Activated CD4-positive, alpha-beta T cell treated with anti-CD3 and anti-CD28 coated beads, Interleukin-2, amount 10 ng/mL, durations not matched to agents 24 days and 14 days (primary cell): ENCODE measurements around the gene LONP2. TPM values are rescaled to one million over a fixed set of nuclear protein-coding genes. Genes with fewer than 3 reads are reported as not detected.
A peak's percentile ranks its signal among the peaks of the same experiment; 100 is the strongest.

Source experiments
- DNase-seq: peaks from one replicate; pipeline ENCODE4 v3.0.0; 2022
- H3K27ac Mint-ChIP-seq: one replicate; pipeline ENCODE4 v1.8.0; 2022; ENCODE audit warnings: mild to moderate bottlenecking, mixed read lengths
- H3K27me3 Mint-ChIP-seq: one replicate; pipeline ENCODE4 v1.8.0; 2022; ENCODE audit warnings: mixed read lengths
- H3K36me3 Mint-ChIP-seq: one replicate; pipeline ENCODE4 v1.8.0; 2022; ENCODE audit warnings: low read depth, mild to moderate bottlenecking, mixed read lengths
- H3K4me1 Mint-ChIP-seq: one replicate; pipeline ENCODE4 v1.8.0; 2021; ENCODE audit warnings: mixed read lengths
- H3K4me3 Mint-ChIP-seq: one replicate; pipeline ENCODE4 v1.8.0; 2022; ENCODE audit warnings: mild to moderate bottlenecking, moderate library complexity, mixed read lengths
- H3K9me3 Mint-ChIP-seq: one replicate; pipeline ENCODE4 v1.8.0; 2021; ENCODE audit warnings: mixed read lengths
- intact Hi-C: fragments of 100-400 bp; cut with micrococcal nuclease; formaldehyde crosslinking; loops from one replicate; pipeline ENCODE4 v1.15.1; 2023
- total RNA-seq: library from RNA; stranded (reverse); gene quantifications from 2 replicates; pipeline ENCODE4 v1.2.3, GENCODE V29; 2022

The LONP2 gene
- total RNA-seq, 1 donor from 2014 or later = 58.9 TPM

DNA sequence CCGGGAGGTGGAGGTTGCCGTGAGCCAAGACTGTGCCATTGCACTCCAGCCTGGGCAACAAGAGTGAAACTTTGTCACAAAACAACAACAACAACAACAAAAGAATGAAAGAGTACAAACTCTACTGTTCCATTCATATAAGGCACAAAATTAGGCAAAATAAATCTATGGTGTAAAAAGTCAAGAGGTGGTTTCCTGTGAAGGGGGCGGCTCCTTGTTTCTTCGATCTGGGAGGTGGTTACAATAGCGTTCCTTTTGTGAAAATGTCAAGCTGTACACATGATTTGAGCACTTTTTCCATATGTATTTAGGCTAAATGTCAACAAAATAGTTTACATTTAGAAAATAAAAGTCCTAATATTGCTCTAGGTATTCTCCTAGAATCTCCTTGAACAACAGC is 134.2 kb downstream of the LONP2 start:
- DNase-seq = no peak
- no peak overlapping the region for H3K27ac Mint-ChIP-seq
- no peaks in the 10 kb centered on the region for H3K9me3 Mint-ChIP-seq
- H3K4me3 Mint-ChIP-seq = no peak overlapping the region
- intact Hi-C loops = no loop called here
- H3K27me3 Mint-ChIP-seq = no peaks in the 10 kb centered on the region
- H3K4me1 Mint-ChIP-seq = peaks cover 34% of the 10 kb centered on the region
- H3K36me3 Mint-ChIP-seq = peaks cover under 1% of the 10 kb centered on the region

DNA sequence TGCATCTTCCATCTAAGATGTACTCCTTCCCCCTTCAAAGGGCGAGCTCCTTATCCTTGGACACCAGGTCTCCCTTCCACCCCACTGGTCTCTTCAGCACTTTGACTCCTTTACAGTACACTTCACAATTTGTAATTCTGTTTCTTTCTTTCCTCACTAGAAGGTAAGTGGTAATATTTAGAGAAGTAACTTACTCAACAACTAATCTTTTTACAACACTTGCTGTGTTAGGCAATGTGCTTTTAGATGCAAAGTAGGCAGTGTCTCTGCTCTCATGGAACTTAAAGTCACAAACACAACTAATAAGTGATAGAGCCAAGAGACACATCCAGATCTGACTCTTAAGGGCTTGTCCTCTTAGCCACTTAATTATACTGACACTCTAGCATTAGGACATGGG is 134.7 kb downstream of the LONP2 start:
- Mint-ChIP-seq H3K27me3 (no peaks in the 10 kb centered on the region), H3K9me3 (no peaks in the 10 kb centered on the region), H3K36me3 (peaks cover 2% of the 10 kb centered on the region), H3K27ac (peak overlapping the region; percentile 2), H3K4me3 (peak overlapping the region; percentile 23), H3K4me1 (peaks cover 39% of the 10 kb centered on the region)
- DNase-seq = no peak
- intact Hi-C loops = no loop called here

DNA sequence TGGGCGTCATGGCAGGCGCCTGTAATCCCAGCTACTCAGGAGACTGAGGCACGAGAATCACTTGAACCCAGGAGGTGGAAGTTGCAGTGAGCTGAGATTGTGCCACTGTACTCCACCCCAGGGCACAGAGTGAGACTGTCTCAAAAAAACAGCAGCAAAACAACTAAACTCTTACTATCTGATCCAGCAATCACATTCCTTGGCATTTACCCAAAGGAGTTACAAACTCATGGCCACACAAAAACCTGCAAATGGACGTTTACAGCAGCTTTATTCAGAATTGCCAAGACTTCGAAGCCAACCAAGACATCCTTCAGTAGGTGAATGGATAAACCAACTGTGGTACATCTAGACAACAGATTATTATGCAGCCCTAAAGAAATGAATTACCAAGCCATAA is 137.1 kb downstream of the LONP2 start:
- H3K36me3 Mint-ChIP-seq = peaks cover 2% of the 10 kb centered on the region
- no peaks in the 10 kb centered on the region for H3K9me3 Mint-ChIP-seq
- H3K4me3 Mint-ChIP-seq = no peak overlapping the region
- no peak for DNase-seq
- H3K27me3 Mint-ChIP-seq = no peaks in the 10 kb centered on the region
- H3K4me1 Mint-ChIP-seq = peaks cover 45% of the 10 kb centered on the region
- H3K27ac Mint-ChIP-seq = no peak overlapping the region
- intact Hi-C loops = no loop called here

DNA sequence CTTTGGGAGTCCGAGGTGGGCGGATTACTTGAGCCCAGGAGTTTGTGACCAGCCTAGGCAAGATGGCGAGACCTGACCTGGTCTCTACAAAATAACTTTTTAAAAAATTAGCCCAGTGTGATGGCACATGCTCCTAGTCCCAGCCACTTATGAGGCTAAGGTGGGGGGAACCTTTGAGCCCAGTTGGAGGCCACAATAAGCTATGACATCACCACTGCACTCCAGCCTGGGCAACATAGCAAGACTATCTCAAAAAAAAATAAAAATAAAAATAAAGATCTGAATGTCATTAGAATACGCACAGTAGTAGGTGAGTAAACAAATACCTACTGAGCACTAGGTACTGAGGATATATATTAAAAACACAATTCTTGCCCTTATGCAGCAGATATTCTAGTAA is 138.0 kb downstream of the LONP2 start:
- no peak overlapping the region for H3K4me3 Mint-ChIP-seq
- no peak for DNase-seq
- intact Hi-C loops = no loop called here
- H3K4me1 Mint-ChIP-seq = peaks cover 43% of the 10 kb centered on the region
- H3K27me3 Mint-ChIP-seq = no peaks in the 10 kb centered on the region
- H3K27ac Mint-ChIP-seq = no peak overlapping the region
- peaks cover 2% of the 10 kb centered on the region for H3K36me3 Mint-ChIP-seq
- no peaks in the 10 kb centered on the region for H3K9me3 Mint-ChIP-seq

DNA sequence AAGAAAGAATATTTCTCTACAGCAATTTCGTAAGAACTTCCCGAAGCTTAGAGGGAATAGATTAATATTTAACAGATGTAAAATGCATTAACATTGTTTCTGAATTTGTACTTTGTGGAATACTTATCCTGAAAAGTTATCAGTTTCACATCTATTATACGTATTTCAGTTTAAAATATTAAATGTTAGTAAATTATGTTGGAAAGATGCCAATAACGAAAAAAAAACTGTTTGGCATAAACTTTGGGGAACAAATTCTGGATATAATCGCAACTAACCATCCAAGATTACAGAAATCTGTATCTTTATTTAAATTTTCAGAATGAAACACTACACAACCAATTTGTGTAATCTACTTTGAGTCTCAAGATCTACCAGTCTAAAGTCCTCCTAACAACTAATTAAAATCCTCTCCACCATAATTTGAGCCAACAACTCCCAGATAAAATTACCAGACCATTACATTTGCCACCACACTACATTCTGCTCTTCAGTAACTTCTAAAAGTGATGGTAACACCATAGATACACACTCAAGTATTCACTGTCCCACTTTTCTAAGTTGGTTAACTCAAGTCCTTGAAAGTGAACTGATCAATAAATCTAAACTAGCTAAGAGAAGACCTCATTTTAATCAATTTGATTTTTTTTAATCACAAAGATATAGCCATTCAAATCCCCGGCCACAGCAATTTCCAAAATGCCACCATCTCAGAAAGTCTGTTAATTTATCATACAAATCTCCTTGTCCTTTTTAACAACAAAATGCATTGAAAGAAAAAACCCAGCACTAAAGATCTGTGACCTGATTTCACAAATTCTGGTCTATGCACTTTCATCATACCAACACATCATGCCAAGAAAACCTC is 139.1 kb downstream of the LONP2 start:
- peaks cover 41% of the 10 kb centered on the region for H3K4me1 Mint-ChIP-seq

DNA sequence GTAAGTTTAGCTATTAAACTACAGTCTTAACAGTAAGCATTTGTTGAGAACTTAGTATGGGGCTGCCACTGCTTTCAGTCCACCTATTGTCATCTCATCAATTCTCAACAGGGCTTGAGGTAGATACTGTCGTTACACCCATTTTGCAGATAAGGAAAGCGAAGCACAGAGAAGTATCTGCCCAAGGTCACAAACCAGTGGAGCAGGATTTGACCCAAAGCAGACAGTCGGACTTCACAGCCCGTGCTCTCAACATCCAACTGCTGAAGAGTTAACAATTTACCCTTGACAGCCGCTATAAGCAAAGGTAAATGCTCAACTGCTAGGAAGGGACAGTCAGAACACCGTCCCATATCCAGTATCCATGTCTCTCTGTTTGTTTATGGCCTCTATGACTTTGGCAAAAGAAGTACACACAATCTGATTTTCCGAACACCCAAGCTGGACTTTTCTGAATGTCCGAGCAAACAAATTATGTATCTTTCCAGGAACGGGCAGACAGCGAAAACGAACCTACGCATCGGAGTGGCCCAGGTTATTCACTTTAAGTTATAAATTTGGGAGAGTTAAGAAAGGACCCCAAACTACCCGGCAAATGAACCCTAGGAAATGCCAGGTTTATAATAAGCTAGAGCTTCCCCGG is 139.9 kb downstream of the LONP2 start:
- H3K9me3 Mint-ChIP-seq = no peaks in the 10 kb centered on the region
- peak overlapping the region; percentile 92 for H3K4me3 Mint-ChIP-seq
- no peaks in the 10 kb centered on the region for H3K27me3 Mint-ChIP-seq
- peaks cover 34% of the 10 kb centered on the region for H3K4me1 Mint-ChIP-seq
- peaks cover 2% of the 10 kb centered on the region for H3K36me3 Mint-ChIP-seq
- H3K27ac Mint-ChIP-seq = peak overlapping the region; percentile 91
- intact Hi-C loops = loop anchor here (1.0 to 2.0 kb wide), 2 partner anchors 18 to 29 kb away; no protein-coding TSS in a partner anchor
- DNase-seq = peak; percentile 73

More for the DNA sequence above, 139.1 kb downstream of the LONP2 start:
- peaks cover 2% of the 10 kb centered on the region for H3K36me3 Mint-ChIP-seq
- no peaks in the 10 kb centered on the region for H3K9me3 Mint-ChIP-seq
- DNase-seq = no peak
- H3K4me3 Mint-ChIP-seq = peak overlapping the region; percentile 92
- peak overlapping the region; percentile 91 for H3K27ac Mint-ChIP-seq
- H3K27me3 Mint-ChIP-seq = no peaks in the 10 kb centered on the region
- intact Hi-C loops = no loop called here

GRCh38 chr16:48384520-48385252 is 140.6 kb downstream of the LONP2 start:
- DNase-seq = peak; percentile 83

DNA sequence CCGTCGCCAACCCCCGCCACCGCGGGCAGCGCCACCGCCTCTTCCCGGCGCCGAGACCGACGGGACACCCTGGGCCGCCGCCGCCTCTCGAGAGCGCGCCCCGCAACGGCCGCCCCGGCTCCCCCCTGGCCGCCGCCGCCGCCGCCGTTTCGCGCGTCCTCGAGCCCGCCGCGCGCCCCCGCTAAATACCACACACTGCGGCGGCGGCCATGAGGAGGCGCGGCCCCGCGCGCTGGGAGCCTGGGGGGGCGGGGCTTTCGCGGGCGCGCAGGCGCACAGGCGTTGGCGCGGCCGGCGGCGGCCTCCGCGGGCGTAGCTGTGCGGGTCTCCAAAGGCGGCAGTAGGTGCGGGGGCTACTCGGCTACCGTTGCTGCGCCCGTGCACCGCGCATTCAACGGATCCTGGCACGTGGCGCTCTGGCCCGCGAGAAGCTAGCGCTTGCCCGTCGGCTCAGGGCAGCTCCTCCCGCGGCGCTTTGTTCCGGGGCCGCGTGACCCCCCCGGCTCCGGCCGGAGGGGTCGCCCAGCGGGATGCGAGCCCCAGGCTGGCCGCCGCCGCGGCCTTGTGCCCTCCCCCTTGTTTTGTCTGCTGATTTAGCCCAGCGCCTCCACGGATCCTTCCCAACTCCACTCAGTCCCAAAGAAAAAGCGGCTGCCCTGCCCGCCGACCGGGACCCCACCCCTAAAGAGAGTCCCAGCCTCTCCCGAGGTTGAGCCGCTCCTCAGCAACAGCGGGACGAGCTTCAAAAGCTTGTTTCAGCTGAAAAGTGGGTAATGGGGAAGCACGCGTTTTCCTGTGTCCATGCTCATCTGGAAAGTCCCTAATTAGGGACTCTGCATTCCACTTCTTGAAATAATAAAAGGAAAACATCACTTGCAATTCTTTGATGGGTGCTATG is 141.4 kb downstream of the LONP2 start, which contains the start of gene SIAH1:
Gene SIAH1, minus strand, starts transcription at position 161 of the 898 bp plus-strand sequence. CDS start 22,985 bp downstream, outside the sequence.
- Mint-ChIP-seq H3K36me3 (peaks cover 2% of the 10 kb centered on the region), H3K4me3 (peak within 1 kb of the TSS; percentile 92), H3K27ac (peak within 1 kb of the TSS; percentile 94), H3K4me1 (peaks cover 23% of the 10 kb centered on the region), H3K9me3 (no peaks in the 10 kb centered on the region), H3K27me3 (no peaks in the 10 kb centered on the region)
- intact Hi-C loops = loop anchor here (2.0 to 5.0 kb wide), 2 partner anchors 31 to 72 kb away; no protein-coding TSS in a partner anchor
- peak; percentile 97 for DNase-seq

More at GRCh38 chr16:48384520-48385252, 140.6 kb downstream of the LONP2 start:
- Mint-ChIP-seq H3K4me3 (peak overlapping the region; percentile 92), H3K4me1 (peaks cover 27% of the 10 kb centered on the region), H3K27ac (peak overlapping the region; percentile 91), H3K9me3 (no peaks in the 10 kb centered on the region), H3K36me3 (peaks cover 2% of the 10 kb centered on the region), H3K27me3 (no peaks in the 10 kb centered on the region)
- intact Hi-C loops = loop anchor here (1.0 to 5.0 kb wide), 3 partner anchors 18 to 73 kb away; no protein-coding TSS in a partner anchor

GRCh38 chr16:48386559-48387312 is 142.6 kb downstream of the LONP2 start:
- Mint-ChIP-seq H3K27me3 (no peaks in the 10 kb centered on the region), H3K4me1 (peaks cover 17% of the 10 kb centered on the region), H3K36me3 (peaks cover 2% of the 10 kb centered on the region), H3K27ac (no peak overlapping the region), H3K4me3 (no peak overlapping the region), H3K9me3 (no peaks in the 10 kb centered on the region)
- no peak for DNase-seq
- intact Hi-C loops = loop anchor here (5.0 kb wide), 1 partner anchor 71 kb away; no protein-coding TSS in a partner anchor

GRCh38 chr16:48392407-48392806 is 148.3 kb downstream of the LONP2 start:
- Mint-ChIP-seq H3K27me3 (no peaks in the 10 kb centered on the region), H3K9me3 (no peaks in the 10 kb centered on the region), H3K4me3 (no peak overlapping the region), H3K4me1 (peaks cover 5% of the 10 kb centered on the region), H3K36me3 (no peaks in the 10 kb centered on the region), H3K27ac (no peak overlapping the region)
- DNase-seq = no peak
- intact Hi-C loops = no loop called here

DNA sequence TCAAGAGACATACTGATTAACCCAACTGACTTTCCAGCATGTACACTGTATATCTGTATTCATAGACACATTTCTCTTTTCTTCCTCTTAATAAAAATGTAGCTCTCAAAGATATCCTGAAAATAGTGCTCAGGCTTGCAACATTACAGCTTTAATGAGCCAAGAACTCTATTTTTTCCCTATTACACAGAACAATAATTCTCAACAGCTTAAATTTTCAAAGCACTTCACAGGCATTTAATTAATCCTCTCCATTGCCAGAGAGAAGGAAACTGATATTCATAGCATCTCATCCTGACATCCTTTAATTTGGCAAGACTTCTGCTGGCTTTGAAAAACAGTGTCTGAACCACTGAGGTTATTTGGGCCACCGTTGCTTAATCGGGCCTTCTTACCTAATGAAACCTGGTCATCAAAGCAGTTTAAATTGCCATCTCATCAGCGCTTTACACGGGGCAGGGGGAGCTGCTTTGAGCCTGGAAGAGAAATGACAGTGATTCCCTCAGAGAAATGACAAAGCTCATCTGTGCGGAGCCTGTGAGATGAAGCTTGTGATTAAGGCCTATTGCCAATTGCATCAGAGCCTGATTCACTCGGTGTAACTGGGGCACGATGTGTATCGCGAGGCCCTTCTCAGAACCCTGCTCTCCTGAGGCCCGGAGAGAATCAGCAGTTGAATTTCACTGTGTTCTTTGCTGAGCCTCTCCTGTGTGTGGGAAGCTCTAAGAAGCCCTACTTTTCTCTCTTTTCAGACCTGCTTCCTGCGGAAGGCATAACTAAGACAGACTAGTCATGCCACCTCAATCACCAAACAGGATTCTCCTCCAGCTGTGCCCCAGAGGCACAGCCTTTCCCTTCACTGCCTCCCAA is 149.6 kb downstream of the LONP2 start:
- DNase-seq = no peak
- Mint-ChIP-seq H3K9me3 (no peaks in the 10 kb centered on the region), H3K27me3 (no peaks in the 10 kb centered on the region), H3K4me3 (no peak overlapping the region), H3K36me3 (no peaks in the 10 kb centered on the region), H3K4me1 (peaks cover 5% of the 10 kb centered on the region), H3K27ac (peak overlapping the region; percentile 25)
- intact Hi-C loops = no loop called here

DNA sequence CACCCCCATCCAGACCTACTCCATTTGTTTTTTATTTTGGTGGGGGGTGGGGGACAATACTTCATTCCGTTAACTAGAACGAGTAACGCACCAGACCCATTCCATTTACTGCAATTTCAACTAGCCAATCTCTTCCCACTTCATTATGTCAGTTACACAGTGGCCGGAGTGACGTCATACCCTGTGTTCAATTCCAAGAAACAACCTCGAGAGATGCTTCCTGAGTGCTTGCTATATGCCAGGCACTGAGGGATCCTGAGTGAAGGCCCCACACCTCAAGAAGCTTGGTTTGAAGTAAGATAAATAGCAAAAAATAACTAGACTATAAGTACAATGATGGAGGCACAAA is 150.2 kb downstream of the LONP2 start:
- intact Hi-C loops = no loop called here
- Mint-ChIP-seq H3K9me3 (no peaks in the 10 kb centered on the region), H3K36me3 (no peaks in the 10 kb centered on the region), H3K4me3 (no peak overlapping the region), H3K27me3 (no peaks in the 10 kb centered on the region), H3K27ac (peak overlapping the region; percentile 25), H3K4me1 (peaks cover 5% of the 10 kb centered on the region)
- DNase-seq = no peak
